ENCODE measurements around the gene SPIRE1.

GRCh38 chr18:12429556-12429955 lies 228.4 kb downstream of the SPIRE1 start:
- TF ChIP-seq CTCF (IDR thresholded peaks at IDR 0.05) (no peak), POLR2A (IDR thresholded peaks at IDR 0.05) (no peak), EP300 (IDR thresholded peaks at IDR 0.05) (no peak)

Measured in stomach (tissue), 4 donors.